GM19193 (cell line): ENCODE results near the gene PIP4K2A.

ENCODE experiments used
- POLR2A ChIP-seq: IDR thresholded peaks from 4 replicates; pipeline ENCODE4 v1.6.1; 2011; ENCODE audit not compliant: insufficient read depth, insufficient read length; ENCODE audit errors: extremely low read depth

PIP4K2A gene

GRCh38 chr10:22539579-22540298 is 174.6 kb downstream of the PIP4K2A start:
- TF ChIP-seq POLR2A: no peak

GRCh38 chr10:22537810-22538209 is 176.6 kb downstream of the PIP4K2A start:
- no peak for TF ChIP-seq POLR2A

GRCh38 chr10:22536620-22537019 is 177.8 kb downstream of the PIP4K2A start:
- TF ChIP-seq POLR2A: no peak

GRCh38 chr10:22534849-22535604 is 179.4 kb downstream of the PIP4K2A start:
- no peak for TF ChIP-seq POLR2A

GRCh38 chr10:22531441-22531840 is 182.9 kb downstream of the PIP4K2A start:
- TF ChIP-seq POLR2A: no peak

DNA sequence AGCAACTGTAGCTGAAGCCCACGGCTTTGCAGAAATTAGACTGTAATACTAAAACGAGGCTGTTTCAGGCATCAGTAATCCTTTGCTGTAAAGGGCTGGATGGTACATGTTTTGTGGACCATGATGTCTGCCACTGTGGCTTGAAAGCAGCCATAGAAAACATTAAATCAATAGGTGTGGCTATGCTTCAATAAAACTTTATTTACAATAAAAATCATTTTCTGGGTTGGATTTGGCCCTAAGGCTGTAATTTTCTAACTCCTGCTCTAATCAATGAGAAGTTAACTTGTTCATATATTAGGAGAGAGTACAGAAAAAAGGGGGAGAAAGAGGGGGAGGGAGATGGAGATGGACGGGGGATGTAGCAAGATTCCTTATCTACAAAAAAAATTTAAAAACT is 183.4 kb downstream of the PIP4K2A start:
- TF ChIP-seq POLR2A: no peak

DNA sequence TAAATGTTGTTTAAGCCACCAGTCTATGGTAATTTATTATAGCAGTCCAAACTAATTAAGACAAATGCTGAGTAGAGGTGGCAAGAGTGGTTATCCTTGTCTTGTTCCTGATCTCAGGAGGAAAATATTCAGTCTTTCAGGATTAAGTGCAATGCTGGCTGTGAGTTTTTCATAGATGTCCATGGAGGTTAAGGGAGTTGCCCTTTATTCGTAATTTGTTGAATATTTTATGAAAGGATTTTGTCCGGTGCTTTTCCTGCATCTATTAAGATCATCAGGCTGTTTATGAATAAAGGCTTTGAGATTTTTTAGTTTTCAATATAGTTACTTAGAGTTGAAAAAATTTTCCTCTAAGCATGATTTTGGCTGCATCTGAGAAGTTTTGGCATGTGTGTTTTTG is 186.9 kb downstream of the PIP4K2A start:
- TF ChIP-seq POLR2A: no peak

- TF ChIP-seq POLR2A: no peak
Observed at GRCh38 chr10:22518167-22518724, 196.1 kb downstream of the PIP4K2A start.

DNA sequence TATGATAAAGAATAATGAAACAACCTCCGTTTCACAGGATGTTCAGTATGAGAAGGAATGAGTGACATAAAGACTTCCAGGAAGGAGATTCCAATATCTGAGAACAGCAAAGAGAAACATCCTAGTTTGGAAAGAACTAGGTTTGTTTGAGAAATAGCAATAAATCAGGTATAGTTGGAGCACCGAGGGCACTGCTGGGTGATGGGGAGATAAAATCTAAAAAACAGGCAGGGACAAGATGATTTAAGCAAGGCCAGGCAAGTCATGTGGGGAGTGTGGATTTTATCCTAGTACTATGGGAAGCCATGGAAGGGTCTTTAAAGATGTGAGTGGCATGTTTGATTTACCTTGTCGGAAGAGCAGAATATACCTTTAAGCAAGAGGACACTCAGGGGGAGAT is 199.4 kb downstream of the PIP4K2A start:
- TF ChIP-seq POLR2A: no peak

GRCh38 chr10:22505911-22506685 is 208.3 kb downstream of the PIP4K2A start:
- no peak for TF ChIP-seq POLR2A

GRCh38 chr10:22504766-22505165 is 209.6 kb downstream of the PIP4K2A start:
- TF ChIP-seq POLR2A: no peak

GRCh38 chr10:22503315-22504088 is 210.9 kb downstream of the PIP4K2A start:
- no peak for TF ChIP-seq POLR2A

- no peak for TF ChIP-seq POLR2A
Observed at GRCh38 chr10:22501863-22502262, 212.5 kb downstream of the PIP4K2A start.

DNA sequence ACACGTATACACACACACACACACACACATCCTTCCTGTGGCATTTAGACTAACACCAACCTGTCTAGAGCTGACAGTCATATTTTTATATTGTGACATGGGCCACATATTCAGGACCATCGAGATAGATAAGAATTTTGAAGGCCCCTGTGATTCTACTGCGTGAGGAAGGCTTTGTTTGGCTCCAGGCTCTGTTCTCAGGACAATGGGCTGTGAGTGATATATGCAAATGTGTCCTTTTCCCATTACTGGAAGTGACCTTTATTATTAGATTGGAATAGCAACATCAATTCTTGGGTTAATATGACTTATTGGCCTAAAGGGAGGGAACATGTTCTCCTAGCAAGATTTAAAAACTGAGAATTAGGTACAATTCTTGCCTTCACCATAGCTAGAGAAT is 213.0 kb downstream of the PIP4K2A start:
- TF ChIP-seq POLR2A: no peak
